ENCODE results near the gene C1RL. TPM values are rescaled to one million over a fixed set of nuclear protein-coding genes. Genes with fewer than 3 reads are reported as not detected.

Gene C1RL
- polyA plus RNA-seq, 1 experiment = 45.3 TPM

DNA sequence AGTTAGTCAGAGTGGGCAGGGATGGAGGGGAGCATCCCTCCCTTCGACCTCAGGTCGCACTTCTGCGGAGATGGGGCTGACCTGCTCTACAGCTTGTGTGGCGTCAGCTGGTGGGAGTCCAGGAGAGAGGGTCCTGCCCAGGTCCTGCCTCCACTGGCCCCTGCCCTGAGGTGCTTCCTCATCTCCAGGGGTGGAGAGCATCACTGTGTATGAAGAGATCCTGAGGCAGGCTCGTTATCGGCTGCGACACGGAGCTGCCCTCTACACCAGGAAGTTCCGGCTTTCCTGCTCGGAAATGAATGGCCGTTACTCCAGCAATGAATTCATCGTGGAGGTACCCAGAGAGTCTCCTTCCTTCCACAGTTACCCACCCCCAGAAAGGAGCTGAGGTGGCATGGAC, 41.3 kb upstream of the C1RL start:
- Histone ChIP-seq H3K27me3 (ENCODE audit: control insufficient read depth, insufficient read depth, low read length) (no peaks in the 10 kb centered on the region), H3K27ac (ENCODE audit: low read depth, low read length) (no peak overlapping the region), H3K9me3 (ENCODE audit: control insufficient read depth, insufficient read depth, low read length) (no peaks in the 10 kb centered on the region), H3K4me3 (ENCODE audit: low read depth, low read length) (no peak overlapping the region)
- POLR2A ChIA-PET = no interaction called here
- CTCF ChIA-PET = interaction anchor here (0.6 kb wide), 2 partner anchors 38 to 786 kb away, joined by 3 to 5 read pairs; no protein-coding TSS in a partner anchor
- TF ChIP-seq, protein P1, sequence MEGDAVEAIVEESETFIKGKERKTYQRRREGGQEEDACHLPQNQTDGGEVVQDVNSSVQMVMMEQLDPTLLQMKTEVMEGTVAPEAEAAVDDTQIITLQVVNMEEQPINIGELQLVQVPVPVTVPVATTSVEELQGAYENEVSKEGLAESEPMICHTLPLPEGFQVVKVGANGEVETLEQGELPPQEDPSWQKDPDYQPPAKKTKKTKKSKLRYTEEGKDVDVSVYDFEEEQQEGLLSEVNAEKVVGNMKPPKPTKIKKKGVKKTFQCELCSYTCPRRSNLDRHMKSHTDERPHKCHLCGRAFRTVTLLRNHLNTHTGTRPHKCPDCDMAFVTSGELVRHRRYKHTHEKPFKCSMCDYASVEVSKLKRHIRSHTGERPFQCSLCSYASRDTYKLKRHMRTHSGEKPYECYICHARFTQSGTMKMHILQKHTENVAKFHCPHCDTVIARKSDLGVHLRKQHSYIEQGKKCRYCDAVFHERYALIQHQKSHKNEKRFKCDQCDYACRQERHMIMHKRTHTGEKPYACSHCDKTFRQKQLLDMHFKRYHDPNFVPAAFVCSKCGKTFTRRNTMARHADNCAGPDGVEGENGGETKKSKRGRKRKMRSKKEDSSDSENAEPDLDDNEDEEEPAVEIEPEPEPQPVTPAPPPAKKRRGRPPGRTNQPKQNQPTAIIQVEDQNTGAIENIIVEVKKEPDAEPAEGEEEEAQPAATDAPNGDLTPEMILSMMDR (IDR thresholded peaks at IDR 0.05; ENCODE audit: low read depth, low read length) = no peak
- DNase-seq (ENCODE audit: low read depth, low spot score) = no peak

DNA sequence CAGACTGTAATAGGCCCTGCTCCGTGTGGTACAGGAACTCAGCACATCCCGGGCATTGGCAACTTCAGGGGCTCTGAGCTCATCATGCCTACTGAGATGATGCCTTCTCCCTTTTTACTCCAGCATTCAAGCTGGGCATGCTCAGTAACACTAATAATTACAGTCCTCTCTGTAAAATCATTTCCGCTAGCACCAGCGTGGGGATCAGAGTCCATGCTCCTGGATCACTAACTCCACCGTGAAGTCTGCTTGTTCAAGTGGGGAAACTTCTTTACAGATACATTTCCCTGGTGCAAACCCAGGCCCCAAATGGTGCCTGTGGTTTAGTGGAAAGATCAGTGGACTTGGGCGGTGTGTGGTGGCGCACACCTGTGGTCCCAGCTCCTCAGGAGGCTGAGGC, 37.9 kb upstream of the C1RL start:
- ChIA-PET POLR2A (no interaction called here), CTCF (interaction anchor here (0.5 to 3.0 kb wide), 5 partner anchors 11 to 507 kb away, joined by 4 to 45 read pairs (median 5); no protein-coding TSS in a partner anchor)
- Histone ChIP-seq H3K9me3 (ENCODE audit: control insufficient read depth, insufficient read depth, low read length) (no peaks in the 10 kb centered on the region), H3K27me3 (ENCODE audit: control insufficient read depth, insufficient read depth, low read length) (no peaks in the 10 kb centered on the region), H3K27ac (ENCODE audit: low read depth, low read length) (no peak overlapping the region), H3K4me3 (ENCODE audit: low read depth, low read length) (no peak overlapping the region)
- DNase-seq (ENCODE audit: low read depth, low spot score) = no peak
- TF ChIP-seq, protein P1 (IDR thresholded peaks at IDR 0.05; ENCODE audit: low read depth, low read length) = no peak

DNA sequence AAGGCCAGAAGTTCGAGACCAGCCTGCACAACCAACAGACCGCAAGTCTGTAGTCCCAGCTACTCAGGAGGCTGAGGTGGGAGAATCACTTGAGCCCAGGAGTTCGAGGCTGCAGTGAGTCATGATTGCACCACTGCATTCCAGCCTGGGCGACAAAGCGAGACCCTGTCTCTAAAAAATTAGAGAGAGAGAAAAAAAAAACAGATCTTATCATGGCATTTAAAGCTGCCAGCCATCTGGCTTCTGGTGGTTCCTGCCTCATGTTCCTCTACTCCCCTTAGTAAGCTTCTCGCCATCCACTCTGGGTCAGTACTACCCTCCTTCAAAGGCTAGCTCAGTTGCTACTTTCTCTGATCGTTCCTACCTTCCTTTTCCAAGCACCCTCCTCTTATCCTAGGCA, 37.2 kb upstream of the C1RL start:
- TF ChIP-seq, protein P1 (IDR thresholded peaks at IDR 0.05; ENCODE audit: low read depth, low read length) = no peak
- H3K27ac ChIP-seq (ENCODE audit: low read depth, low read length) = no peak overlapping the region
- no peak for DNase-seq (ENCODE audit: low read depth, low spot score)
- no peak overlapping the region for H3K4me3 ChIP-seq (ENCODE audit: low read depth, low read length)
- H3K9me3 ChIP-seq (ENCODE audit: control insufficient read depth, insufficient read depth, low read length) = no peaks in the 10 kb centered on the region
- H3K27me3 ChIP-seq (ENCODE audit: control insufficient read depth, insufficient read depth, low read length) = no peaks in the 10 kb centered on the region
- POLR2A ChIA-PET = no interaction called here
- CTCF ChIA-PET = interaction anchor here (0.5 to 3.1 kb wide), 8 partner anchors 8 to 507 kb away, joined by 4 to 45 read pairs (median 7); no protein-coding TSS in a partner anchor

DNA sequence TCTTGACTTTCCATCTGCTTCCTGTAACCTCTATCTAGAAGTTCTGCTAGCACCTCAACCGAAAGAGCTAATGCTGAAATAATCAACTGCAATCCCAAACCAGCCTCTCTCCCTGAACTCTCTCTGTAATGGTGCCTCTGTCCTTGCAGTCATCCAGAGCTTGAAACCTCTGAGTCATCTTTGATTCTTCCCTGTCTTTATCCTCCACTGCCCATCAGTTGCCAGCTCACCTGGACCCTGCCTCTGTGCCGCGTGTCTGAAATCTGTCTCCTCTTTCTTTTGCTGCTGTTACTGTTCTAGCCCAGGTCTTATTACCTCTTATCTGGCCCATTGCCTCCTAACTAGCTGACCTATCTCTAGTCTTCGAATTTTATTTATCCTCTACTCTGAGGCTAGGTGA, 36.7 kb upstream of the C1RL start:
- Histone ChIP-seq H3K9me3 (ENCODE audit: control insufficient read depth, insufficient read depth, low read length) (no peaks in the 10 kb centered on the region), H3K27me3 (ENCODE audit: control insufficient read depth, insufficient read depth, low read length) (no peaks in the 10 kb centered on the region), H3K4me3 (ENCODE audit: low read depth, low read length) (no peak overlapping the region), H3K27ac (ENCODE audit: low read depth, low read length) (no peak overlapping the region)
- TF ChIP-seq, protein P1 (IDR thresholded peaks at IDR 0.05; ENCODE audit: low read depth, low read length) = no peak
- DNase-seq (ENCODE audit: low read depth, low spot score) = no peak
- CTCF ChIA-PET = interaction anchor here (0.6 to 3.1 kb wide), 14 partner anchors 8 to 952 kb away, joined by 3 to 45 read pairs (median 6); partner anchors contain the start of gene PEX5
- POLR2A ChIA-PET = no interaction called here

DNA sequence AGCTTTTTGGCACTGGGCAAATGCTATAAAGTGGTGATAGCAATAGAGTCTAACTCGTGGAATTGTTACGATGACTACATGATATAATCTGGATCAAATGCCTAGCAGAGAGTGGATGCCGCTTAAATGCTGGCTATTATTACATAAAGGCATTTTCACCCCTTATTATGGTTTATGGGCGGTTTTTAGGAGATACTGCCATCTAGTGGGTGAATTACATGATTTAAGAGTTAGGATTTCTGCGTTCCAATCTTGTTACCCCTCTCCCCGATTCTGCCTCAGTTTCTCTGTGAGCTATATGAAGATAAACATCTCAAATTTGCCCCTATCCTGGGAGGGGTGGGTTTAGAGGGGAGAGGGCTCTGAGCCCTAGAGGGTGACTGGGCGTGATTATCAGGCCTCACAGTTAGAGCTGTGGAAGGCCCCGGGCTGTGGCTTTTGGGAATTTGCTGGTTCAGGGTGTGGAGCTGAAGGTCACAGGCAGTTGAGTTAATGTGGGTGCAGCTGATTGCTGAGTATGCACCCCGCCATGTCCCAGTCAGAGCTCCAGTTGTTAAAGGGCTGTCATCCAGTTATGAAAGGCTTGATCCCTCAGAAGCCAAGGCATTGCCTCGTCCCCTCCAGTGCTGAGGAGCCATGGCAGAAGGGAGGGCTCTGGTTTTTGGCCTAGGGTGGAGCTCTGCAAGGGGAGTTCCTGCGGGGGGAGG, 35.6 kb upstream of the C1RL start:
- Histone ChIP-seq H3K9me3 (ENCODE audit: control insufficient read depth, insufficient read depth, low read length) (no peaks in the 10 kb centered on the region), H3K4me3 (ENCODE audit: low read depth, low read length) (no peak overlapping the region), H3K27ac (ENCODE audit: low read depth, low read length) (no peak overlapping the region), H3K27me3 (ENCODE audit: control insufficient read depth, insufficient read depth, low read length) (no peaks in the 10 kb centered on the region)
- DNase-seq (ENCODE audit: low read depth, low spot score) = no peak
- CTCF ChIA-PET = interaction anchor here (0.6 to 3.1 kb wide), 24 partner anchors 9 to 493 kb away, joined by 3 to 45 read pairs (median 6); partner anchors contain the start of genes C1S and PEX5
- POLR2A ChIA-PET = interaction anchor here (0.6 kb wide), 1 partner anchor 45 kb away, joined by 3 read pairs; the partner anchor contains the start of gene PEX5
- TF ChIP-seq, protein P1 (IDR thresholded peaks at IDR 0.05; ENCODE audit: low read depth, low read length) = peak; percentile 57
